ENCODE results near the gene UFSP1. TPM values are rescaled to one million over a fixed set of nuclear protein-coding genes. Genes with fewer than 3 reads are reported as not detected.

Gene UFSP1
- total RNA-seq, 1 experiment from 2014 or later, result 5.6 TPM

DNA sequence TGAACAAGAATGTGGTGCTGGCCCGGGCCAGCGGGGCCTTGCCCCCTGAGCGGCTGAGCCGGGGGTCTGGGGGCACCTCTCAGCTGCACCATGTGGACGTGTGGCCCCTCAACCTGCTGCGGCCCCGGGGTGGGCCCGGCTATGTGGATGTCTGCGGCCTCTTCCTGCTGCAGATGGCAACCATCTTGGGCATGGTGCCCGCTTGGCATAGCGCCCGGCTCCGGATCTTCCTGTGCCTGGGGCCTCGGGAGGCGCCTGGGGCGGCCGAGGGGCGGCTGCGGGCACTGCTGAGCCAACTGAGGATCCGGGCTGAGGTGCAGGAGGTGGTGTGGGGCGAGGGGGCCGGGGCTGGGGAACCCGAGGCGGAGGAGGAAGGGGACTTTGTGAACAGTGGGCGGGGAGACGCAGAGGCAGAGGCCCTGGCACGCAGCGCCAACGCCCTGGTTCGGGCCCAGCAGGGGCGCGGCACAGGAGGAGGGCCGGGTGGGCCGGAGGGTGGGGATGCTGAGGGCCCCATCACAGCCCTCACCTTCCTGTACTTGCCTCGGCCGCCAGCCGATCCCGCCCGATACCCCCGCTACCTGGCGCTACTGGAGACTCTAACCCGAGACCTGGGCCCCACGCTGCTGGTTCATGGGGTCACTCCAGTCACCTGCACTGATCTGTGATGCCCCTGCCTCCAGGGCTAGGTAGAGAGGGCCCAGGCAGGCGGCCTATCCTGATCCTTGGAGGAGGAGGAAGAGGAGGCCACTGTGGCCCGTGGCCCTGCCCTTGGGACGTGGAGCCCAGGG lies 23.4 kb downstream of the UFSP1 start (continued):
- TF ChIP-seq, protein P1, sequence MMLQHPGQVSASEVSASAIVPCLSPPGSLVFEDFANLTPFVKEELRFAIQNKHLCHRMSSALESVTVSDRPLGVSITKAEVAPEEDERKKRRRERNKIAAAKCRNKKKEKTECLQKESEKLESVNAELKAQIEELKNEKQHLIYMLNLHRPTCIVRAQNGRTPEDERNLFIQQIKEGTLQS (IDR thresholded peaks at IDR 0.05), result no peak
- TF ChIP-seq SRF (IDR thresholded peaks at IDR 0.05; ENCODE audit: low read depth), result no peak

DNA sequence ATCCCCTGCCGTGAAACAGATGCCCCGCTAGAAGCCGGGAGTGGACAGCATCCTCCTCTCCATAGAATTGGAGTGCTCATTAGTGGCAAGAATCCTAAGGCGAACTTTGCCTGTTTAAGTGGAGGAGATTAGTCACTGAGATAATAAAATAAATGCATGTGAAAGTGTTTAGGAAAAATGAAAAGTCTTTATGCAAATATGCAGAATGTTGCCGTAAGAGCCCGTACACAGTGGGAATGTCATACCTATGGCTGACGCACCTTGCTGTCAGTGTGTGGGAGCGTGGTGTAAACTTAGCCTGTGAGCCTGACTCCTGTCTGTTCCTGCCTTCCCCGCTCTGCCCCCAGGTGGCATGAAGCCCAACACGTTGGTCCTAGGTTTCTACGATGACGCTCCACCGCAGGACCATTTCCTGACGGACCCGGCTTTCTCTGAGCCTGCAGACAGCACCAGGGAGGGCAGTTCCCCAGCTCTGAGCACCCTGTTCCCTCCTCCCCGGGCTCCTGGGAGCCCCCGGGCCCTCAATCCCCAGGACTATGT lies 24.1 kb downstream of the UFSP1 start:
- H3K9me2 ChIP-seq (ENCODE audit: insufficient read depth), result no peaks in the 10 kb centered on the region
- peaks cover 31% of the 10 kb centered on the region for H3K79me2 ChIP-seq (ENCODE audit: insufficient read depth, low read length)
- H3K27ac ChIP-seq (ENCODE audit: low read depth, low read length), result peak overlapping the region; percentile 100
- RAD21 ChIA-PET (ENCODE audit: low non-redundant PET in 1 of 2, low total read pairs in 2 of 2, uncharacterized antibody in 2 of 2, unreplicated experiment in 2 of 2), result no interaction called here
- peak overlapping the region; percentile 89 for H3K4me2 ChIP-seq (ENCODE audit: low read length)
- peaks cover 2 to 7% of the 10 kb centered on the region in 2 experiments; a peak in 3 of 4 replicates for H3K36me3 ChIP-seq (ENCODE audit: control insufficient read depth in 1 of 2, insufficient read depth in 2 of 2, low read length in 2 of 2)
- BruUV-seq (replicated peaks), result no TSS peak
- peak; percentile 57 for ATAC-seq
- no peak overlapping the region for H2AFZ ChIP-seq (ENCODE audit: low read depth, low read length, poor library complexity, severe bottlenecking)
- H3K4me3 ChIP-seq (replicated peaks in 1 of 2; ENCODE audit: low read depth in 1 of 2, low read length in 2 of 2), result peak overlapping the region; percentile 90 to 95
- H4K20me1 ChIP-seq (ENCODE audit: insufficient read depth), result no peaks in the 10 kb centered on the region
- DNase-seq (ENCODE audit: low read depth, low spot score), result peak; percentile 68
- H3K9me3 ChIP-seq (ENCODE audit: control insufficient read depth in 1 of 2, insufficient read depth in 1 of 2, low read depth in 1 of 2, low read length in 2 of 2), result no peaks in the 10 kb centered on the region
- peak overlapping the region; percentile 99 for H3K9ac ChIP-seq (ENCODE audit: low read length)
- POLR2A ChIA-PET, result no interaction called here
- no peak for TF ChIP-seq SIN3A (IDR thresholded peaks at IDR 0.05; ENCODE audit: low read depth)
- TF ChIP-seq, protein P2, sequence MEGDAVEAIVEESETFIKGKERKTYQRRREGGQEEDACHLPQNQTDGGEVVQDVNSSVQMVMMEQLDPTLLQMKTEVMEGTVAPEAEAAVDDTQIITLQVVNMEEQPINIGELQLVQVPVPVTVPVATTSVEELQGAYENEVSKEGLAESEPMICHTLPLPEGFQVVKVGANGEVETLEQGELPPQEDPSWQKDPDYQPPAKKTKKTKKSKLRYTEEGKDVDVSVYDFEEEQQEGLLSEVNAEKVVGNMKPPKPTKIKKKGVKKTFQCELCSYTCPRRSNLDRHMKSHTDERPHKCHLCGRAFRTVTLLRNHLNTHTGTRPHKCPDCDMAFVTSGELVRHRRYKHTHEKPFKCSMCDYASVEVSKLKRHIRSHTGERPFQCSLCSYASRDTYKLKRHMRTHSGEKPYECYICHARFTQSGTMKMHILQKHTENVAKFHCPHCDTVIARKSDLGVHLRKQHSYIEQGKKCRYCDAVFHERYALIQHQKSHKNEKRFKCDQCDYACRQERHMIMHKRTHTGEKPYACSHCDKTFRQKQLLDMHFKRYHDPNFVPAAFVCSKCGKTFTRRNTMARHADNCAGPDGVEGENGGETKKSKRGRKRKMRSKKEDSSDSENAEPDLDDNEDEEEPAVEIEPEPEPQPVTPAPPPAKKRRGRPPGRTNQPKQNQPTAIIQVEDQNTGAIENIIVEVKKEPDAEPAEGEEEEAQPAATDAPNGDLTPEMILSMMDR (IDR thresholded peaks at IDR 0.05 in 2 of 3, conservative IDR thresholded peaks at IDR 0.05 in 1 of 3; ENCODE audit: borderline replicate concordance in 1 of 3, insufficient read depth in 1 of 3, low read depth in 2 of 3, low read length in 2 of 3), result peak in 2 of 3 experiments; percentile 26 to 39; a peak in 3 of 6 replicates
- CTCF ChIA-PET, result no interaction called here
- intact Hi-C loops (cut with micrococcal nuclease), result no loop called here
- no peaks in the 10 kb centered on the region for H3K27me3 ChIP-seq (ENCODE audit: insufficient read depth, low read length)
- H3K4me1 ChIP-seq (ENCODE audit: control insufficient read depth in 1 of 2, insufficient read depth in 2 of 2, low read length in 2 of 2), result peaks cover 25 to 39% of the 10 kb centered on the region in 2 experiments
